Neural crest cell (in vitro differentiated cells): Measurements from ENCODE around the gene CECR2. TPM values are rescaled to one million over a fixed set of nuclear protein-coding genes. Genes with fewer than 3 reads are reported as not detected.

ENCODE experiments used
- DNase-seq: peaks from one replicate; pipeline ENCODE4 v3.0.0; 2021; ENCODE audit warnings: low read depth, mixed read lengths, low spot score
- H3K27ac Mint-ChIP-seq: one replicate; pipeline ENCODE4 v1.8.0; 2021; ENCODE audit warnings: mild to moderate bottlenecking, mixed read lengths; ENCODE audit not compliant: unreplicated experiment
- H3K27me3 Mint-ChIP-seq: 2 replicates; pipeline ENCODE4 v1.8.0; 2021; ENCODE audit warnings: low read depth, mild to moderate bottlenecking, mixed read lengths
- H3K36me3 Mint-ChIP-seq: 2 replicates; pipeline ENCODE4 v1.8.0; 2021; ENCODE audit warnings: low read depth, mild to moderate bottlenecking, mixed read lengths
- H3K4me1 Mint-ChIP-seq: 2 replicates; pipeline ENCODE4 v1.8.0; 2021; ENCODE audit warnings: mixed read lengths
- H3K4me3 Mint-ChIP-seq: one replicate; pipeline ENCODE4 v1.8.0; 2021; ENCODE audit warnings: mild to moderate bottlenecking, mixed read lengths
- H3K9me3 Mint-ChIP-seq: 2 replicates; pipeline ENCODE4 v1.8.0; 2021; ENCODE audit warnings: mixed read lengths
- long read RNA-seq: library from polyadenylated mRNA; unstranded; transcript quantifications from one replicate; pipeline ENCODE4 v2.0.0, GENCODE V29; 2020
- total RNA-seq: library from RNA; stranded (reverse); gene quantifications from 2 replicates; pipeline ENCODE4 v1.2.1, GENCODE V29; 2021
- TF ChIP-seq, protein P1 (sequence below): fragments of 200-600 bp; sonication (generic); conservative IDR thresholded peaks from 2 replicates; pipeline ENCODE4 v1.5.0; 2021; ENCODE audit warnings: antibody characterized with exemption, mild to moderate bottlenecking

The CECR2 gene
- total RNA-seq: 32.8 and 34.6 TPM in 2 replicates
- long read RNA-seq, partial matches to known transcripts: 0 of 3 reads
- long read RNA-seq, other reads (novel, unspliced or antisense): 3 of 3 reads

DNA sequence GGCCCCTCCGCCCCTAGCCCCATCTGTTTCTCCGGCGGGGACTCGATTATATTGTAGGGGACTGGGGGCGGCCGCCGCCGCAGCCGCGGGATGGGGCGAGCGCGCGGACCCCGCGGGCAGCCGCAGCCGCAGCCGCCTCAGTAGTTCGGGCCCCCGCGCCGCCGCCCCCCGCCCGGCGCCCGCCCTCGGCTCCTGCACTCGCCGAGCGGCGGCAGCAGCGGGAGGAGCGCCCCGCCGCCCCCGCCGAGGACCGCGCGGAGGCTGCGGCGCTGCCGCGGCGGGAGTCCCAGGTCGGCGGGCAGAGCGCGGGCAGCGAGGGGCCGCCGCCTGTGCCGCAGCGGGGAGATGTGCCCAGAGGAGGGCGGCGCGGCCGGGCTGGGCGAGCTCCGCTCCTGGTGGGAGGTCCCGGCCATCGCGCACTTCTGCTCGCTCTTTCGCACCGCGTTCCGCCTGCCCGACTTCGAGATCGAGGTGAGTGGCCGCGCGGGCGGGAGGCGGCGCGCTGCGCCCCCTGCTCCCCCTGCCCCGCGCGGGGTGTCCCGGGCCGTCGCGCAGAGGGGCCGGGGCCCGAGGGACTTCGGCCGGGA lies at the start of gene CECR2:
Gene CECR2, plus strand, starts transcription at position 22 of the 587 bp plus-strand sequence. Its CDS starts 324 bp downstream, at position 346.
- TF ChIP-seq, protein P1, sequence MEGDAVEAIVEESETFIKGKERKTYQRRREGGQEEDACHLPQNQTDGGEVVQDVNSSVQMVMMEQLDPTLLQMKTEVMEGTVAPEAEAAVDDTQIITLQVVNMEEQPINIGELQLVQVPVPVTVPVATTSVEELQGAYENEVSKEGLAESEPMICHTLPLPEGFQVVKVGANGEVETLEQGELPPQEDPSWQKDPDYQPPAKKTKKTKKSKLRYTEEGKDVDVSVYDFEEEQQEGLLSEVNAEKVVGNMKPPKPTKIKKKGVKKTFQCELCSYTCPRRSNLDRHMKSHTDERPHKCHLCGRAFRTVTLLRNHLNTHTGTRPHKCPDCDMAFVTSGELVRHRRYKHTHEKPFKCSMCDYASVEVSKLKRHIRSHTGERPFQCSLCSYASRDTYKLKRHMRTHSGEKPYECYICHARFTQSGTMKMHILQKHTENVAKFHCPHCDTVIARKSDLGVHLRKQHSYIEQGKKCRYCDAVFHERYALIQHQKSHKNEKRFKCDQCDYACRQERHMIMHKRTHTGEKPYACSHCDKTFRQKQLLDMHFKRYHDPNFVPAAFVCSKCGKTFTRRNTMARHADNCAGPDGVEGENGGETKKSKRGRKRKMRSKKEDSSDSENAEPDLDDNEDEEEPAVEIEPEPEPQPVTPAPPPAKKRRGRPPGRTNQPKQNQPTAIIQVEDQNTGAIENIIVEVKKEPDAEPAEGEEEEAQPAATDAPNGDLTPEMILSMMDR: no peak
- Mint-ChIP-seq H3K9me3 (no peaks in the 10 kb centered on the region), H3K4me3 (peak within 1 kb of the TSS; percentile 96), H3K36me3 (no peaks in the 10 kb centered on the region), H3K27ac (peak within 1 kb of the TSS; percentile 95), H3K4me1 (peaks cover 43% of the 10 kb centered on the region), H3K27me3 (no peaks in the 10 kb centered on the region)
- peak; percentile 55 for DNase-seq

DNA sequence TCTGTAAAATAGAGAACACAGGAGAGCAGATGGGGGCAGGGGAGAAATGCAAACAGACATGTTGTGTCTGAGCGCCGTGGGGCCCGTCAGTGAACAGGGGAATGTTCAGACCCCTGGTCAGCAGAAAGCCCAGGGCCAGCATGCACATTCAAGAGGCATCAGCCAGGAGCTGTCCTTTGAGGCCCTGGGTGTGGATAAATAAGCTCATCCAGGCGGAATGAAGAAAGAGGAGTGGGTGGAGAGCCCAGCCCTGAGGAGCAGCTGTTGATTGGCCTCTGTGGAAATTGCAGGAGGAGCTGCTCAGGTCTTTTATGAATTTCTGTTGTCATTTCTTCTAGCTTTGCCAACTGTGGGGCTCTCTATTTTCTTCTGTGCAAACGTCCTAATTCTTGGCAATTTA lies 49.7 kb upstream of the CECR2 start:
- TF ChIP-seq, protein P1: no peak
- no peak overlapping the region for H3K4me3 Mint-ChIP-seq
- H3K9me3 Mint-ChIP-seq: no peaks in the 10 kb centered on the region
- H3K4me1 Mint-ChIP-seq: peaks cover 18% of the 10 kb centered on the region
- no peaks in the 10 kb centered on the region for H3K27me3 Mint-ChIP-seq
- H3K27ac Mint-ChIP-seq: no peak overlapping the region
- no peaks in the 10 kb centered on the region for H3K36me3 Mint-ChIP-seq
- DNase-seq: peak; percentile 6

DNA sequence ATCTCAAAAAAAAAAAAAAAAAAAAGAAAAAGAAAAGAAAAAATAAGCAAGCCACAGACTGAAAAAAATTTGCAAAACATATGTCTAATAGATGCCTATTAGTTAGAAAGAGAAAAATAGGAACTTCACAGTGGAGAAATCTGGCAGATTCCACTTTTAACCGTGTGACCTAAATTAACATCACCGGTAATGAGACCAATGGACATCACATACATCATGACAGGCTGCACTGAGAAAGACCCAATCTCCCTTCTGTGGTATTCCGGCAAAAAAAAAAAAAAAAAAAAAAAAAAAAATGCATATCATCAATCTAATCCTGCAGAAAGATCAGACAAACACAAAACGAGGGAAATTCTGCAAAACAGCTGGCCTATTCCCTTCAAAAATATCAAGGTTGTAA lies 46.7 kb upstream of the CECR2 start:
- no peak for DNase-seq
- H3K27ac Mint-ChIP-seq: no peak overlapping the region
- H3K4me3 Mint-ChIP-seq: no peak overlapping the region
- H3K36me3 Mint-ChIP-seq: no peaks in the 10 kb centered on the region
- no peaks in the 10 kb centered on the region for H3K9me3 Mint-ChIP-seq
- H3K27me3 Mint-ChIP-seq: no peaks in the 10 kb centered on the region
- TF ChIP-seq, protein P1: no peak
- peaks cover 18% of the 10 kb centered on the region for H3K4me1 Mint-ChIP-seq

DNA sequence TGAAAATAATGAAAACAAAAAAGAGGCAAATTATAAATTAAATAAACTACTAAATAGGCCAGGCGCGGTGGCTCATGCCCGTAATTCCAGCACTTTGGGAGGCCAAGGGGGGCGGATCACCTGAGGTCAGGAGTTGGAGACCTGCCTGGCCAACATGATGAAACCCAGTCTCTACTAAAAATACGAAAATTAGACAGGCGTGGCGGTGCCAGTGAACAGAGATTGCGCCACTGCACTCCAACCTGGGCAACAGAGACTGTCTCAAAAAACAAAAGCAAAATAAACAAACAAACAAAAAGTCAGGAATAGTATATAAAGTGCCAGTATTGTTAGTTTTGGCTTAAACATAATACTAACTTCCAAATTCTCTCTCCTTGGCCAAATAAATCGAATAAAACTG lies 37.6 kb upstream of the CECR2 start:
- Mint-ChIP-seq H3K4me3 (no peak overlapping the region), H3K27ac (no peak overlapping the region), H3K4me1 (peaks cover 6% of the 10 kb centered on the region), H3K36me3 (no peaks in the 10 kb centered on the region), H3K27me3 (no peaks in the 10 kb centered on the region), H3K9me3 (no peaks in the 10 kb centered on the region)
- no peak for DNase-seq
- TF ChIP-seq, protein P1: no peak

DNA sequence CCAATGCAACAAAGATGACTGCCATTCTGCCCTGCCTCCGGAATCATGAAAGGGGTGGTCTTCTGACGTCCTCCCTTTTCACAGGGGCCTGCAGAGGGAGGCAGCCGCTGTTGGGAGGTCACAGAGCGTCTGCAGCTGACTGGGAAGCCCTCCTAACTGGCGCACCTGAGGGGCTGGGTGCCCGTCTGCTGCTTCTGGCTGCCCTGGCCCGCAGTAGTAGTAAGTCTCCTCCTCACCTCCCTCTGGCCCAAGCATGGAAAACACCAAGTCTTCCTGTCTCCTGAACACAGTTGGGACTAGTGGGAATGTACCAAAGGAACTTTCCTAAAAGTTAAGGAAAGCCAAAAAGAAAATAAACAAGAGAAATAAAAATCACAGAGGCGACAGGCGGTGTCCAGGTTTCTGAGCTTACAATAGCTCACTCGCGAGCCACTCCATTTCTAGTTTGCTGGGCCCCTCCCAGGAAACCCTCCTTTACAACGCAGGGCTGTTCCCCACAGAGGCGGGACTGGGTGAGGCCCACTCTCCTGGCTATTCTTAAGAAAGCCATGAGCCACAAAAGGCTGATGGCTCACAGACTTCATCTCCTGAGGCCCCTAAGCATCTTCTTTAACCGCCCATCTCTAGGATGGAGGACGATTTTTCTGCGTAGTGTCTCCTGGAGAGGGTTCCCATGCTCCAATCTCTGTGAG lies 37.0 kb upstream of the CECR2 start:
- TF ChIP-seq, protein P1: no peak
- no peaks in the 10 kb centered on the region for H3K27me3 Mint-ChIP-seq
- H3K4me1 Mint-ChIP-seq: peaks cover 6% of the 10 kb centered on the region
- H3K36me3 Mint-ChIP-seq: no peaks in the 10 kb centered on the region
- no peaks in the 10 kb centered on the region for H3K9me3 Mint-ChIP-seq
- no peak overlapping the region for H3K27ac Mint-ChIP-seq
- no peak overlapping the region for H3K4me3 Mint-ChIP-seq
- no peak for DNase-seq
